Mesendoderm (in vitro differentiated cells): Measurements from ENCODE around the gene C2orf76.

ENCODE experiments used
- DNase-seq: peaks from one replicate; pipeline ENCODE4 v3.0.0; 2013
- H2AK5ac ChIP-seq: 2 replicates; pipeline ENCODE4 v1.6.1; 2013; ENCODE audit warnings: low read length, inconsistent platforms
- H2BK120ac ChIP-seq: 2 replicates; pipeline ENCODE4 v1.6.1; 2013; ENCODE audit warnings: low read depth, mild to moderate bottlenecking, low read length, moderate library complexity, mixed read lengths
- H2BK15ac ChIP-seq: replicated peaks from 2 replicates; pipeline ENCODE4 v1.6.1; 2013; ENCODE audit warnings: low read depth, mild to moderate bottlenecking, moderate library complexity
- H2BK5ac ChIP-seq: 2 replicates; pipeline ENCODE4 v1.6.1; 2013; ENCODE audit warnings: low read length, inconsistent platforms
- H3K18ac ChIP-seq: 2 replicates; pipeline ENCODE4 v1.6.1; 2013; ENCODE audit warnings: mild to moderate bottlenecking, low read length, mixed read lengths
- H3K23ac ChIP-seq: one replicate; pipeline ENCODE4 v1.6.1; 2013; ENCODE audit warnings: low read length
- H3K27ac ChIP-seq: 2 replicates; pipeline ENCODE4 v1.5.1; 2013; ENCODE audit warnings: low read depth, mild to moderate bottlenecking, inconsistent platforms, low read length, moderate library complexity
- H3K27me3 ChIP-seq: 2 replicates; pipeline ENCODE4 v1.6.1; 2013; ENCODE audit warnings: low read length, control low read depth, mild to moderate bottlenecking, inconsistent platforms; ENCODE audit not compliant: insufficient read depth, poor library complexity
- H3K36me3 ChIP-seq: 2 replicates; pipeline ENCODE4 v1.6.1; 2013; ENCODE audit warnings: low read length, inconsistent platforms; ENCODE audit not compliant: control insufficient read depth, insufficient read depth
- H3K4ac ChIP-seq: one replicate; pipeline ENCODE4 v1.6.1; 2013; ENCODE audit warnings: low read depth, mild to moderate bottlenecking, low read length, moderate library complexity
- H3K4me1 ChIP-seq: 2 replicates; pipeline ENCODE4 v1.6.1; 2013; ENCODE audit warnings: low read depth, low read length, inconsistent platforms; ENCODE audit not compliant: control insufficient read depth
- H3K4me2 ChIP-seq: 2 replicates; pipeline ENCODE4 v1.6.1; 2013; ENCODE audit warnings: low read length
- H3K4me3 ChIP-seq: 2 replicates; pipeline ENCODE4 v1.5.1; 2013; ENCODE audit warnings: mild to moderate bottlenecking, low read length
- H3K56ac ChIP-seq: one replicate; pipeline ENCODE4 v1.6.1; 2013; ENCODE audit warnings: low read length
- H3K79me1 ChIP-seq: 2 replicates; pipeline ENCODE4 v1.6.1; 2013; ENCODE audit warnings: low read length, inconsistent platforms
- H3K79me2 ChIP-seq: 2 replicates; pipeline ENCODE4 v1.6.1; 2013; ENCODE audit warnings: mild to moderate bottlenecking, low read length; ENCODE audit not compliant: control insufficient read depth, insufficient read depth
- H3K9ac ChIP-seq: 2 replicates; pipeline ENCODE4 v1.6.1; 2013; ENCODE audit warnings: low read length, inconsistent platforms
- H4K5ac ChIP-seq: one replicate; pipeline ENCODE4 v1.6.1; 2013; ENCODE audit warnings: low read length
- H4K8ac ChIP-seq: one replicate; pipeline ENCODE4 v1.6.1; 2013; ENCODE audit warnings: low read depth, mild to moderate bottlenecking, control low read depth, low read length, moderate library complexity
- WGBS: extraction: QIAGEN DNeasy Blood & Tissue Kit; methylation state at CpG from one replicate; pipeline ENCODE4 v1.1.7; 2013; ENCODE audit warnings: low lambda C conversion rate, missing lambda C conversion rate; ENCODE audit not compliant: insufficient coverage; ENCODE audit errors: extremely low coverage; 5-methylcytosine and 5-hydroxymethylcytosine counted together

Gene C2orf76

GRCh38 chr2:119291588-119292167 lies 75.0 kb downstream of the C2orf76 start:
- Histone ChIP-seq H3K27ac (no peak overlapping the region), H2BK120ac (no peak overlapping the region), H3K27me3 (no peaks in the 10 kb centered on the region), H4K5ac (no peak overlapping the region), H4K8ac (no peak overlapping the region), H3K9ac (no peak overlapping the region), H2AK5ac (no peak overlapping the region), H3K79me2 (no peaks in the 10 kb centered on the region), H2BK15ac (no peak overlapping the region), H3K56ac (no peak overlapping the region), H3K4me1 (no peaks in the 10 kb centered on the region), H3K4ac (no peak overlapping the region), H2BK5ac (no peak overlapping the region), H3K4me2 (no peak overlapping the region), H3K36me3 (no peaks in the 10 kb centered on the region), H3K23ac (no peak overlapping the region), H3K4me3 (no peak overlapping the region), H3K79me1 (no peaks in the 10 kb centered on the region), H3K18ac (no peak overlapping the region)
- WGBS: no CpG with 5 or more reads among the region's 8 CpGs
- DNase-seq: no peak

DNA sequence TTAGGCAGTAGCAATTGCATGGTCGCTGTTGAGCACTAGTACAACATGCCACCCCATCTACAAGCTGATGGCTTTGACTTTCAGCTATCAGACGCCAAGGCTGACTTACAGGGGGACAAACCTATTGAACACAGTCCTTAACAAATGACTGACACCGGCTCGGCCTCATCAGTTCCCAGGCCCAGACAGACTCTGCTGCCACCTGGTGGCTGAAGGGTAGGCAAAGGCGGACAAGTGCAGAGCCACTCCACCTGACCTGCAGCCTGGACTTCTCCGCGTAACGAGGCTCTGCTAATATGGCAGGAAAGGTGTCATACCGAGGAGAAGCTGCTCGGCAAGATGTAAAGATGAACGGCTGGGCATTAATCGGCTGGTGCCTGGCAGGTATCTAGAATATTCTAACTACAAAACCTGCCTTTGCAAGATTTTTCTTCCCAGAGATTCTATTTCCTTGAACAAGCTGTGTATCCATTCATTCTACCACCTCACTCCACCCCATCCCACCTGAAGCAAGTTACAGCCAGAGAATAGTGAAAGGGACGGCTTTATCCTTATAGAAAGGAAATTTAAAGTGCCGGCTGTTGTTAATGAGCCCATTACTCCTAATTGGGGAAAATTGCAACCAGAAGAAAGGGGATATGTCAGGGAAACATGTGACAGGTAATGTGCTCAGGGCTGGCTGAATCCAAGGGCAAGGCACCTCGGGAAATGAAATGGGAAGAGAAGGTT lies 75.6 kb downstream of the C2orf76 start:
- H3K4me3 ChIP-seq: no peak overlapping the region
- no peaks in the 10 kb centered on the region for H3K27me3 ChIP-seq
- H2BK15ac ChIP-seq: no peak overlapping the region
- H4K5ac ChIP-seq: no peak overlapping the region
- H3K4ac ChIP-seq: no peak overlapping the region
- no peak overlapping the region for H4K8ac ChIP-seq
- no peak overlapping the region for H3K27ac ChIP-seq
- no CpG with 5 or more reads among the region's 15 CpGs for WGBS
- H3K9ac ChIP-seq: no peak overlapping the region
- H2BK5ac ChIP-seq: no peak overlapping the region
- H3K18ac ChIP-seq: no peak overlapping the region
- peak; percentile 85 for DNase-seq
- H3K36me3 ChIP-seq: no peaks in the 10 kb centered on the region
- no peak overlapping the region for H2BK120ac ChIP-seq
- no peak overlapping the region for H3K4me2 ChIP-seq
- no peaks in the 10 kb centered on the region for H3K79me2 ChIP-seq
- H3K79me1 ChIP-seq: no peaks in the 10 kb centered on the region
- H3K56ac ChIP-seq: no peak overlapping the region
- no peak overlapping the region for H2AK5ac ChIP-seq
- no peak overlapping the region for H3K23ac ChIP-seq
- no peaks in the 10 kb centered on the region for H3K4me1 ChIP-seq

GRCh38 chr2:119289642-119290041 lies 77.0 kb downstream of the C2orf76 start:
- H3K4ac ChIP-seq: no peak overlapping the region
- no peak for DNase-seq
- no peak overlapping the region for H3K18ac ChIP-seq
- no peaks in the 10 kb centered on the region for H3K79me1 ChIP-seq
- no peak overlapping the region for H3K4me2 ChIP-seq
- no peak overlapping the region for H3K56ac ChIP-seq
- H4K8ac ChIP-seq: no peak overlapping the region
- H3K27me3 ChIP-seq: no peaks in the 10 kb centered on the region
- no peak overlapping the region for H3K4me3 ChIP-seq
- H3K4me1 ChIP-seq: no peaks in the 10 kb centered on the region
- no peak overlapping the region for H3K23ac ChIP-seq
- no peak overlapping the region for H2BK120ac ChIP-seq
- no peaks in the 10 kb centered on the region for H3K36me3 ChIP-seq
- no peak overlapping the region for H4K5ac ChIP-seq
- no peaks in the 10 kb centered on the region for H3K79me2 ChIP-seq
- H3K27ac ChIP-seq: no peak overlapping the region
- H3K9ac ChIP-seq: no peak overlapping the region
- WGBS: no CpG with 5 or more reads among the region's 6 CpGs
- H2BK5ac ChIP-seq: no peak overlapping the region
- no peak overlapping the region for H2AK5ac ChIP-seq
- no peak overlapping the region for H2BK15ac ChIP-seq

DNA sequence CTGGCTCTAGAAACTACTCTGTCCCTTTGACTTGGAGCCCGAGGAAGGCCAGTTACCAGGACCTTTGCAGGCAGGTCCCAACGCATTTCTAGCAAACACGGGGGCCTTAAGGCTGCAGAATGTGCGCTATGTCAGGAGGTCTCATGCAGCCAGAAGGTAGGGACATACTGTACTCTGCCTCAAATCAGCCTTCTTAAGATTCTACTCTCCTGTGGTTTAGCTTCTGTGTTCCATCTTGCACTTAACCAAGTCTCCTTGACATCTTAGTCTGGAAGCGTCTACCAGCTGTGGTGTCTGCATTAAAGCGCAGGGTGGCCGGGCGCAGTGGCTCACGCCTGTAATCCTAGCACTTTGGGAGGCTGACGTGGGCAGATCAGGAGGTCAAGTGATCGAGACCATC lies 77.5 kb downstream of the C2orf76 start:
- DNase-seq: no peak
- no peak overlapping the region for H4K5ac ChIP-seq

DNA sequence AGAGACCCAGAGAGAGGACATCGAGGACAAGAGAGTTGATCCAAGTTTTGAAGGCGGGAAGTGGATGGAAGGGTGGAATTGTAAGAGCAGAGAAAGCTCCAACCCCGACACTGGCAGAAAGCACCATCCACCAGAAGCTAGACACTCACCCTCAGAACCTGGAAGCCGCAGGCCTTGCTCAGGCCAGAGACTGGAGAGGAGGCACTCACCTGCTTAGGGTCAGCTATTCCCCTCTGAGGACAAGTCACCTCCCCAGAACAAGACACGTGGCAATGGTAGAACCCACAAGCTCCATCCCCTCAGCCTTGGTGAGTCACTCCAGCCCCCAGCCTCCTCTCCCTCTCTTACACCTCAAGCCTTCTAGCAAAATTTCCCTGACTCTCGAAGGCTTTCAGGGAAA lies 78.1 kb downstream of the C2orf76 start:
- Histone ChIP-seq H2AK5ac (no peak overlapping the region), H3K4ac (no peak overlapping the region), H3K79me2 (no peaks in the 10 kb centered on the region), H3K27ac (no peak overlapping the region), H4K5ac (no peak overlapping the region), H3K79me1 (no peaks in the 10 kb centered on the region), H3K4me3 (no peak overlapping the region), H2BK120ac (no peak overlapping the region), H3K9ac (no peak overlapping the region), H3K27me3 (no peaks in the 10 kb centered on the region), H2BK15ac (no peak overlapping the region), H3K18ac (no peak overlapping the region), H3K4me2 (no peak overlapping the region), H3K23ac (no peak overlapping the region), H3K4me1 (no peaks in the 10 kb centered on the region), H2BK5ac (no peak overlapping the region), H3K36me3 (no peaks in the 10 kb centered on the region), H4K8ac (no peak overlapping the region), H3K56ac (no peak overlapping the region)
- DNase-seq: no peak
- no CpG with 5 or more reads among the region's 6 CpGs for WGBS

More for the DNA sequence above, 77.5 kb downstream of the C2orf76 start:
- no peak overlapping the region for H2AK5ac ChIP-seq
- no peaks in the 10 kb centered on the region for H3K79me2 ChIP-seq
- H3K56ac ChIP-seq: no peak overlapping the region
- no peak overlapping the region for H3K18ac ChIP-seq
- H3K4me3 ChIP-seq: no peak overlapping the region
- no peak overlapping the region for H2BK15ac ChIP-seq
- H3K36me3 ChIP-seq: no peaks in the 10 kb centered on the region
- no peak overlapping the region for H3K4me2 ChIP-seq
- no peak overlapping the region for H2BK5ac ChIP-seq
- H3K4me1 ChIP-seq: no peaks in the 10 kb centered on the region
- H4K8ac ChIP-seq: no peak overlapping the region
- no peak overlapping the region for H2BK120ac ChIP-seq
- no CpG with 5 or more reads among the region's 11 CpGs for WGBS
- no peaks in the 10 kb centered on the region for H3K79me1 ChIP-seq
- no peak overlapping the region for H3K23ac ChIP-seq
- no peak overlapping the region for H3K27ac ChIP-seq
- H3K27me3 ChIP-seq: no peaks in the 10 kb centered on the region
- no peak overlapping the region for H3K4ac ChIP-seq
- H3K9ac ChIP-seq: no peak overlapping the region

DNA sequence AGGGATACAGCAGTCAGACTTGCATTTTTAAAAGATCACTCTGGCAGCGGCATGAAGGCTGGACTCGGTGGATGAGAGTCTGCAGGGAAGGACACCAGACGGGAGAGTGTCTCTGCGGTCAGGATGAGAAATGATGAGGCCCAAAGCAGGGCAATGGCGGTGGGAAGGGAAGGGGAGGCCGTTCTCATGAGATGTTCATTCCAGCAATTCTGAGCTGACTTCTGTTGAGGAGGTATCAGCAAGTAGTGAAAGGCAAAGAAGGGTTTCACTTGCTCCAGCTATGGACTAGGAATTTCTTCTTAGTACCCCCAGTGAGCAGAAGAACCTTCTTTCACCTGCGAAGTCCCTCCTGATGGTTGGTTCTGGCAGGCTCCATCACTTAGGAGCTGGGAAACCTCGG lies 80.0 kb downstream of the C2orf76 start:
- Histone ChIP-seq H3K4me3 (no peak overlapping the region), H2AK5ac (no peak overlapping the region), H3K36me3 (no peaks in the 10 kb centered on the region), H4K5ac (no peak overlapping the region), H3K4me1 (no peaks in the 10 kb centered on the region), H3K4ac (no peak overlapping the region), H3K56ac (no peak overlapping the region), H3K79me1 (no peaks in the 10 kb centered on the region), H3K79me2 (no peaks in the 10 kb centered on the region), H4K8ac (no peak overlapping the region), H2BK5ac (no peak overlapping the region), H2BK15ac (no peak overlapping the region), H3K18ac (no peak overlapping the region), H3K23ac (no peak overlapping the region), H3K4me2 (no peak overlapping the region), H3K27ac (no peak overlapping the region), H3K27me3 (no peaks in the 10 kb centered on the region), H3K9ac (no peak overlapping the region), H2BK120ac (no peak overlapping the region)
- DNase-seq: no peak
- no CpG with 5 or more reads among the region's 8 CpGs for WGBS
